ENCODE measurements around the gene APEH.
A peak's percentile ranks its signal among the peaks of the same experiment; 100 is the strongest.

APEH gene

GRCh38 chr3:49703443-49703927 lies 29.3 kb downstream of the APEH start:
- peak; percentile 76 for DNase-seq
- peaks cover 12% of the 10 kb centered on the region for H3K36me3 ChIP-seq
- 0 out of 2 replicates have a peak overlapping the region, but pooled peaks have one; percentile 3 for H3K27ac ChIP-seq
- peak; percentile 95 for TF ChIP-seq CTCF (IDR thresholded peaks at IDR 0.05; ENCODE audit: low read depth, low read length)
- H3K4me3 ChIP-seq (ENCODE audit: low read depth, low read length), result no peak overlapping the region
- H3K27me3 ChIP-seq (ENCODE audit: insufficient read depth, low read depth, severe bottlenecking), result no peaks in the 10 kb centered on the region
- no peaks in the 10 kb centered on the region for H3K9me3 ChIP-seq (ENCODE audit: severe bottlenecking)

GRCh38 chr3:49703956-49704355 lies 29.8 kb downstream of the APEH start:
- DNase-seq, result no peak
- peaks cover 12% of the 10 kb centered on the region for H3K36me3 ChIP-seq
- no peak for TF ChIP-seq CTCF (IDR thresholded peaks at IDR 0.05; ENCODE audit: low read depth, low read length)
- H3K4me3 ChIP-seq (ENCODE audit: low read depth, low read length), result no peak overlapping the region
- H3K9me3 ChIP-seq (ENCODE audit: severe bottlenecking), result no peaks in the 10 kb centered on the region
- H3K27ac ChIP-seq, result 0 out of 2 replicates have a peak overlapping the region, but pooled peaks have one; percentile 3
- no peaks in the 10 kb centered on the region for H3K27me3 ChIP-seq (ENCODE audit: insufficient read depth, low read depth, severe bottlenecking)

- H3K27ac ChIP-seq, result no peak overlapping the region
- peaks cover 12% of the 10 kb centered on the region for H3K36me3 ChIP-seq
- H3K27me3 ChIP-seq (ENCODE audit: insufficient read depth, low read depth, severe bottlenecking), result no peaks in the 10 kb centered on the region
- H3K9me3 ChIP-seq (ENCODE audit: severe bottlenecking), result no peaks in the 10 kb centered on the region
- TF ChIP-seq CTCF (IDR thresholded peaks at IDR 0.05; ENCODE audit: low read depth, low read length), result no peak
- DNase-seq, result no peak
- H3K4me3 ChIP-seq (ENCODE audit: low read depth, low read length), result no peak overlapping the region
Observed at GRCh38 chr3:49704629-49705028, 30.5 kb downstream of the APEH start.

- Histone ChIP-seq H3K36me3 (peaks cover 12% of the 10 kb centered on the region), H3K27ac (no peak overlapping the region), H3K9me3 (ENCODE audit: severe bottlenecking) (no peaks in the 10 kb centered on the region), H3K27me3 (ENCODE audit: insufficient read depth, low read depth, severe bottlenecking) (no peaks in the 10 kb centered on the region), H3K4me3 (ENCODE audit: low read depth, low read length) (no peak overlapping the region)
- TF ChIP-seq CTCF (IDR thresholded peaks at IDR 0.05; ENCODE audit: low read depth, low read length), result no peak
- no peak for DNase-seq
Observed at GRCh38 chr3:49705390-49705960, 31.3 kb downstream of the APEH start.

- DNase-seq, result no peak
- Histone ChIP-seq H3K9me3 (ENCODE audit: severe bottlenecking) (no peaks in the 10 kb centered on the region), H3K27me3 (ENCODE audit: insufficient read depth, low read depth, severe bottlenecking) (no peaks in the 10 kb centered on the region), H3K27ac (no peak overlapping the region), H3K4me3 (ENCODE audit: low read depth, low read length) (no peak overlapping the region), H3K36me3 (peaks cover 11% of the 10 kb centered on the region)
- no peak for TF ChIP-seq CTCF (IDR thresholded peaks at IDR 0.05; ENCODE audit: low read depth, low read length)
Observed at GRCh38 chr3:49706456-49707112, 32.4 kb downstream of the APEH start.
